HG03196 (cell line): ENCODE measurements around the gene TSPEAR.
"Not testable (repeated sequence)": the region's sequence is repeated elsewhere in the genome, so short reads cannot be mapped to it uniquely, and the experiment has no call there.

Experiments used
- ATAC-seq: cut with Tn5 transposase; IDR thresholded peaks from one replicate; pipeline ENCODE4 v1.9.1; 2021; ENCODE audit not compliant: unreplicated experiment

The TSPEAR gene

DNA sequence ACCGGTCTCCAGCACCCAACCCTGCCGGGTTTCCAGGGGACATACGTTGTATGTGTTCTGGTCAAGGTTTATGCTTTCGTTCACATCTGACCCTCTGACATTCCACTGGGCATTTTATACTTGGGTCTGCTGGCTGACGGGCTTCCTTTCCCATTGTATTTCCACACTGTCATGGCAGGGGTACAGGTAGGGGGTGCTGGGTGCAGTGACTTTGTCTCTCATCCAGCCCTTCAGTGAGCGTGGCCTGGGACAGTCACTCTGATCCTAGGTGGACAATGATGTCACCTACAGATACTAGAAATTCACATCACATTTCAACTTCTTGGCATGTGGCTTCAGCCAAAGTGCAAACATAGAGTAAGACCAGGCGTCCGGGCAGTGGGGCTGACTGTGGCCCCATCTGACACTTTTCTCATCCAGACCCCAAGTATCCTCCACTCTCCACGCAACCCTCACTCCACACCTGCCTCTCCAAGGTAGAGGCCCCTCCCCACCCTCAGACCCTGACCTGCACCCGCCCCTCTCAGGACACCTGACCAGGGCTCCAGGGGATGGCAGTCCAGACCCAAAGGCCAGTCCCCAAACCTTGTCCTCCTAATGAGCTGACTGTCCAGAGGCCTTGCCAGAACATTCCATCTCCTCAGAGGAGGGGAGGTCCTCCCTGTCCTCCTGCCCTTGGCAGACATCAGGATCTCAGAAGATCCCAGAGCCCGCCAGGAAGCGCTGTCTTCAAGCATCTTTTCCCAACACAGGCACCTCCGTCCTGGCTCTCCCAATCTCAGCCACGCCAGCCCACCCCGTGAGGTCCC is 75.0 kb downstream of the TSPEAR start:
- no peak for ATAC-seq

DNA sequence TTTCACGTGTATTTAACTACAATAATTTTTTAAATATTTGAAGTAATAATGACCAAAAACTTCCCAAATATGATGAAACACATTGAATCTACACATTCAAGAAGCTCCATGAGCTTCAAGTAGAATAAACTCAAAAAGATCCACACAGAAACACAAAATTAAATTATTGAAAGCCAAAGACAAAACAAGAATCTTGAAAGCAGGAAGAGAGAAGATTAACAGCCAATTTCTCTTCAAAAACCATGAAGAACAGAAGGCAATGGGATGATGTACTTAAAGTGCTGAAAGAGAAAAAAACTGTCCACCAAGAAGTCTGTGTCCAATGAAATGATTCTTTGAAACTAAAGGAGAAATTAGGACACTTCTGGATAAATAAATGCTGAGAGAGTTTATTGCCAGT is 79.3 kb downstream of the TSPEAR start:
- ATAC-seq: no peak

DNA sequence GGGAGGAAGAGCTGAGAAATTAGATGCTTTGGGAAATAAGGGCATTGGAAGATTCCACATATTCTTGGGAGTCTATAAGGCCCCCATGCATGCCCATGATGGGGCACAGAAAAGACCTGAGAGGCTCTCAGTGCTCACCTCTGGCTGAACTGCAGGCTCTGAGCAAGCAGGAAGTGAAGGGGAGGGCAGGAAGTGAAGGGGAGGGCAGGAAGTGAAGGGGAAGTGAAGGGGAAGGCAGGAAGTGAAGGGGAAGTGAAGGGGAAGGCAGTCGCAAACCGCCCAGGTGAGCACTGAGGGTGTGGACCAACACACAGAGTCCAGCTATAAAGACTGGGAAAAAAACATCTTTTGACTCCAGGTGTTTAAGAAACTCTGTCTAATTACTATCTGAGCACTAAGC is 80.9 kb downstream of the TSPEAR start:
- ATAC-seq: no peak

DNA sequence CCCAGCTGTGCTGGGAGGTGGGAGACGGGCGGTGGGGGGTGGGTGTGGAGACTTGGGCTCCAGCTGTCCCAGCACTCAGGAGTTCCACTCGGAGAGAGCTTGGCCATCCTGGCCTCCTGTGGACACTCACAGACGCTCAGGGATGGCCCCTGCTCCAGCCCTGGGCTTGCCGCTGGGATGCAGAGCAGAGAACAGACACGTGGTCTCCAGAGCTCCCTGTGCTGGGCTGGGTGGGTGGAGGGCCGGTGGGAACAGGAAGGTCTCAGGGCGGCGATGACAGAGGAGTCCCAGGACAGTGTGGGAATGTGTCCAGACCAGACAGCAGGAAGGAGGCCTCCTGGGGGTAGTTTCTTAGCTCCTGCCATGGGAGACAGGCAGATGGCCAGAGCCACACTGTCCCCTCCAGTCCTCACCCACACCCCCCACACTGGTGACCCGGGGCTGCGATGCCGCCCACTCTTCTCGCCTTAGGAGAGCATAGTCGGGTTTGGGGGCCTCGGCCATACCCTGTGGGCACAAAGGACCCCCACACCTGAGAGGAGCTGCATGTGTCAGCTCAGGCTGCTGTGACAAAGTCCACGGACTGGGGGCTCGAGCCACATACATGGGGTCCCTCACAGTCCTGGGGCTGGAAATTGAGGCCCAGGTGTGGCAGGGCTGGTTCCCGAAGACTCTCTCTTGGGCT is 82.5 kb downstream of the TSPEAR start:
- no peak for ATAC-seq

DNA sequence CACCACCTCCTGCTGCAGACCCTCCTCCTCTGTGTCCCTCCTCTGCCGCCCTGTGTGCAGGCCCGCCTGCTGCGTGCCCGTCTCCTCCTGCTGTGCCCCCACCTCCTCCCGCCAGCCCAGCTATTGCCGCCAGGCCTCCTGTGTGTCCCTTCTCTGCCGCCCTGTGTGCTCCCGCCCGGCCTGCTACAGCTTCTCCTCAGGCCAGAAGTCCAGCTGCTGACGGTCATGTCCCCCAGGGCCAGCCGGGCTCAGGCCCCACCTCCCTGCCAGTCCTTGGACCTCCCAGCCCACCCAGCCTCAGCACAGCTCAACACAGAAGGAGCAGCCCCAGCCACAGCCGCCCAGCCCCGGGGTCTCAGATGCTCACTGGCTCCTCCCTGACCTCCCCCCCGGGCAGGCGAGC is 83.5 kb downstream of the TSPEAR start:
- not testable (repeated sequence) for ATAC-seq

DNA sequence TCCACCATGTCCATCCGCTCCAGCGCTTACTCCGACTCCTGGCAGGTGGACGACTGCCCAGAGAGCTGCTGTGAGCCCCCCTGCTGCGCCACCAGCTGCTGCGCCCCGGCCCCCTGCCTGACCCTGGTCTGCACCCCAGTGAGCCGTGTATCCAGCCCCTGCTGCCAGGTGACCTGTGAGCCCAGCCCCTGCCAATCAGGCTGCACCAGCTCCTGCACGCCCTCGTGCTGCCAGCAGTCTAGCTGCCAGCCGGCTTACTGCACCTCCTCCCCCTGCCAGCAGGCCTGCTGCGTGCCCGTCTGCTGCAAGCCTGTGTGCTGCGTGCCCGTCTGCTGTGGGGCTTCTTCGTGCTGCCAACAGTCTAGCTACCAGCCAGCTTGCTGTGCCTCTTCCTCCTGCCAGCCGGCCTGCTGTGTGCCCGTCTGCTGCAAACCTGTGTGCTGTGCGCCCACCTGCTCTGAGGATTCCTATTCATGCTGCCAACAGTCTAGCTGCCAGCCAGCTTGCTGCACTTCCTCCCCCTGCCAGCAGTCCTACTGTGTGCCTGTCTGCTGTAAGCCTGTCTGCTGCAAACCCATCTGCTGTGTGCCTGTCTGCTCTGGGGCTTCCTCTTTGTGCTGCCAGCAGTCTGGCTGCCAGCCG is 84.1 kb downstream of the TSPEAR start:
- ATAC-seq: not testable (repeated sequence)

DNA sequence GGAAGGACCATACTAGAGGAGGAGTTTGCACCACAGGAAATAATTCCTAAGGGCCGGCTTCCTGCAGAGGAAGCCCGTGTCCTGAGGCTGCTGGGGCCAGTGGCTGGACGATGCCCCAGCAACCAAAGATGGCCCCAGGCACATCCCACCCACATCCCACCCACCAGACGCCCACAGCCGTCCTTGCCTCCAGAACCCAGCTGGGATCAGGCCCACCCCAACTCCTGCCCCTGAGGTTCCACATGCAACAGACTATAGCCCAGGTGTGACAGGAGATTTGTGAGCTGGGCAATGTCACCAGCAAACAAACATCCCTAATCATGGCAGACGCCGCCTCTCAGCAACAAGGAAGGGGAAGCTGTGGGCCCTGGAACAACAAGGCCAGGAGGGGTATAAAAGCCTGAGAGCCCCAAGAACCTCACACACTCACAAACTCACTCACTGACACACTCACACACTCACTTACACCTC is 84.7 kb downstream of the TSPEAR start, which contains the start of gene KRTAP10-9:
KRTAP10-9 (plus strand) TSS at position 421 of the 471 bp plus-strand sequence. CDS start 79 bp downstream, outside the sequence.
- no peak for ATAC-seq

DNA sequence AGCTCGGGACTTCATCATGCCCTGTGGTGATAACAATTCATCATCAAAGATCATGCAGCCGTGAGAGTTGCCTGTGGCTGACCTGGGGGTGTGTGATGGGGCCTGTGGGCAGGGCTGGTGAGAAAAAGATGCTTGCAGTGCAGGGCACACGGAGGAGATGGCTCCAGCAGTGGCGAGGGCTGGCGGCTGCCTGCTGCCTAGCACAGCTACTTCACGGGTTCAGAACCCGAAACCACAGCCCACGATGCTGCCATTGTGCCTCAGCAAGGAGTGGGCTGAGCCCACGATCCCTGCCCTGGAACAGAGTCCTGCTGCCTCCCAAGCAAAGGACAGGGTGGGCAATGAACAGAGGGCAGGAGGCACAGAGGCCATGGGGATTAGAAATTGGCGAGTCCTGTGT is 85.1 kb downstream of the TSPEAR start:
- no peak for ATAC-seq

DNA sequence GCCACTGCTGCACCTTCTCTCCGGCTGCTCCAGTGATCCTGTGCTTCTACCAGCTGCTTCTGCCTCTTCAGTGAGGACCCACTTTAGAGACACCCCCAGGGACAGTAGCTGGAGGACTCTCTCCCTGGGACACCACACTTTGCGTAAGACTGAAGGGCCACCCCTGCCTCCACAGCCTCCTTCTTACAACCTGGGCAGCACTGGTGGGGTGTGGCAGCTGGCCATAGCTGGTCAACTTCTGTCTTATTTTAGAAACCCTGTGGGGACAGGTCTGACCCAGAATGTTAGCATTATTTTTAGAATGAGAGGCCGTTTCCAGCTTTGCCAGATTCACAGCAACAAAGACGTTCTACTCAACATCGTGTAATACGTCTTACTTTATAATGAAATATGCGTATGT is 85.6 kb downstream of the TSPEAR start:
- no peak for ATAC-seq

DNA sequence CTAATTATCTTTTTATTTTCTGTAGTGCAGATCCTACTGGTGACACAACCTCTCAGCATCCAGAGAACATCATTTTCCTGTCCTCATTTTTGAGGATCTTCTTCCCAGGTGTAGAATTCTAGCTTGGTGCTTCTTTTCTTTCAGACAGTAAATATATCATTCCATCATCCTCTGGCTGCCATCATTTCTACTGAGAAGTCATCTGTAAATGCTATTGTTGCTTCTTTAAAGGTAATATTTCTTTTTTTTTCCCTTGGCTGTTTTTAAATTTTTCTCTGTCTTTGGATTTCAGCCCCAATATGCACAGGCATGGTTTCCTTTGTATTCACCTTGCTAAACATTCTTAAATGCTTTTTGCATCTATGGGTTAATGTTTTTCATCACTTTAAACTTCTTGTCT is 87.8 kb downstream of the TSPEAR start:
- ATAC-seq: no peak

DNA sequence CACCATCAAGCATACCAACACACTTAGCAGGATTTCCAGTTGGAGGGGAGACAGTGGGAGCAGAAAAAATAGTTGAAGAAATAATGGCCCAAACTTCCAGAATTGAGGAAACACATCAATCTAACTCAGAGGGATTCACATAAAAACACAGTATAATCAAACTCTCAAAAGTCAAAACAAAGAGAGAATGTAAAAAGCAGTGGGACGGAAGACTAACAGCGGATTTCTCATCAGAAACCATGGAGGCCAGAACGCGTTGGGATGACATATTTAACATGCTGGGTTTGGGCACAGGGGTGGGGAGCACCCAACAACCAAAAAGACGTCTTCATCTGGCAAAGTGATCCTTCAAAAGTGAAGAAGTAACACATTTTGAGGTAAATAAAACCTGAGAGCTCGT is 91.5 kb downstream of the TSPEAR start:
- no peak for ATAC-seq

DNA sequence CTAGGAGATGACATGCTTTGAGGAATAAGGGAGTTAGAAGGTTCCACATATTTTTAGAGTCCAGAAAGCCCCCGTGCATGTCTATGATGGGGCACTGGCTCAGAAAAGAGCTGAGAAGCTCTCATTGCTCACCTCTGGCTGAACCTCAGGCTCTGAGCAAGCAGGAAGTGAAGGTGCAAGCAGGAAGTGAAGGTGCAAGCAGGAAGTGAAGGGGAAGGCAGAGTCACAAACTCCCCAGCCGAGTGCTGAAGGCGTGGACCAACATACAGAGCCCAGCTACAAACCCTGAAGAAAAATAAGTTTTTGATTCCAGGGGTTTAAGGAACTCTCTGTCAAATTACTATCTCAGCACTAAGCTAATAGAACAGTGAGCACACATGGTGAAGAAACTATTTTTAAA is 92.5 kb downstream of the TSPEAR start:
- ATAC-seq: no peak

DNA sequence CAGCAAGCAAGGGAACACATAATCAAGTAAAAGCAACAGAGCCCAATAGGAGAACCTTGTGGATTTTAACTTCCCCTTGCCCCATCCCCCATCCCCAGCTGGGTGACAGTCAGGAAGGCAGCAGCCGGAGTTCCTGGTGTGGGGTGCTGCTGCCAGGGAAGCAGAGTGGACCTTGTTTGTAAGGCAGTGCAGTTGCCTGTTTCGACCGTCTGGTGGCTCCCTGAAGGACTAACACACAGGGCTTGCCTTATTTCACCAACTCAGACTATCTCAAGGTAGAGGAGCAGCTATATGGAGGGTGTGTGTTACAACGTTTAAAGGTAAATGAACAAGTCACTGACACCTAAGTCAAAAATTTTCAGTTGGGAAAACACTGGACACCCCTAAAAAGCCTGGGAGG is 92.9 kb downstream of the TSPEAR start:
- ATAC-seq: no peak

DNA sequence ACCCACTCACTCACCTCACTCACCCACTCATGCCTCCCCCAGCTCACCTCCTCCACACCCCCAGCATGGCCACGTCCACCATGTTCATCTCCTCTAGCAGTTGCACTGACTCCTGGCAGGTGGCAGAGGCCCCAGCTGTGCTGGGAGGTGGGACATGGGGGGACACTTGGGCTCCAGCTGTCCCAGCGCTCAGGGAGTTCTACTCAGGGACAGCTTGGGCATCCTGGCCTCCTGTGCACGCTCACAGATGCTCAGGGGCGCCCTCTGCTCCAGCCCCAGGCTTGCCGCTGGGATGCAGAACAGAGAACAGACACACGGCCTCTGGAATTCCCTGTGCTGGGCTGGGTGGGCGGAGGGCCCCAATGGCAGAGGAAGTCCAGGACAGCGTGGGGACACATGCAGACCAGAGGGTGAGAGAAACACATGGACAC is 94.3 kb downstream of the TSPEAR start:
- ATAC-seq: no peak

DNA sequence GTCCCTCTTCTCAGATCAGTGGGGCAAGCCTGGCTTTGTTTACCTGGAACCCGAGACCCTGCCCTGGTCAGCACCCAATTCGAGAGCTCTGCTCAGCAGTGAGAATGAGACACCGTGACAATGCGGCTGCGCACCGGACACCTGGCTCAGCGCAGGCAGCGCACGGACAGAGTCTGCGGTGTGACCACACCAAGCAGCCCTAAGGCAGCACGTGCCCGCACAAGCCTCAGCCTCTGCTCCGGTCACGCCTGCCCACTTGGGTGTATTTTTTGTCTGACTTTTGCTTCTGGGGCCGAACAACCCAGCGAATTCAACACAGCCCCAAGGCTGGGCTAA is 94.8 kb downstream of the TSPEAR start:
- no peak for ATAC-seq

DNA sequence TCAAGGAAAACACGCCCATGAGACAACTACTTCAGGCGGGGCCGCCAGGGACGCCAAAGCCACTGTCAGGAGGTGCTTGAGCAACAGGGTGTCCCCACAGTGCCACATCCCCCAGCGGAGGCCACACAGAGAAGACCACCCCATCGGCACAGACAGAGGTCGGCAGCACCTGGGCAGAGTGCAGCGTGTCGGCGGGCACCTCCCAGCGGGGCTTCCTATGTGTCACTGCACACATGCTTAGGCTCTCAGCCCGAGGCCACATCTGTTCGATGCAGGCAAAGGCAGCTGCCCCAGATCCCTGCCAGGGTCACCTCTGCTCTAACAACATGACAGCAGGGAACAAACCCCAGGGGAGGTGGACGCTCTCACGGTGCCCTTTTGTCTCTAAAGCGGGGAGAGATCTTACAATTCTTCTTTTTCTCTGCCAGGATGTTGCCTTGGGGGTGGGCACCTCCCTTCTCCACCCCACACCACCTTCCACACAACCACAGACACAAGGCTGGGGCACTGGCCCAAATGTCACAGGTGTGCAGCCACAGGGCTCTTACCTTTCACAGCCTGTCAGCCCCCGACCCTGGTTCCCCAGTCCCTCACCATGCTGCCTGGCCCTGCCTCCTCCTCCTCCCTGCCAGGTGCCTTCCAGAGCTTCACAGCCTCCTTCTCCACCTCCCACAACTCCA is 95.3 kb downstream of the TSPEAR start:
- no peak for ATAC-seq

DNA sequence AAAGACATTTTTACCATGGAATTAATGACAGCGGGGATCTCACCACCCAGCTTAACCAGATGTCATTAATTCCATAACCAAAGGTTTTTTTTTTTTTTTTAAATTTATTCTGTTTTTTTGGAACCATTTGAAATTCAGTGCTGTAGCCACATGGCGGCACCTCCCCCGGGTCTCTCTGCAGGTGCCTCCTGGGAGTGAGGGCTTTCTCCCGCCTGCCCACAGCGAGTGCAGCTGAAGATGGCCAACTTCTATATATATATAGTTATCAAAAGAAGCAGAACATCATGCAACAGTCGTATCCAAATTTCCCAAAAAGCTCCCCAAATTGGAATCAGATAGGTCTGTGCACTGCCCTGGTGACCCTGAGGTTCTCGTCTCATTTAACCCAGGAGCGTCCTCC is 95.9 kb downstream of the TSPEAR start:
- no peak for ATAC-seq

DNA sequence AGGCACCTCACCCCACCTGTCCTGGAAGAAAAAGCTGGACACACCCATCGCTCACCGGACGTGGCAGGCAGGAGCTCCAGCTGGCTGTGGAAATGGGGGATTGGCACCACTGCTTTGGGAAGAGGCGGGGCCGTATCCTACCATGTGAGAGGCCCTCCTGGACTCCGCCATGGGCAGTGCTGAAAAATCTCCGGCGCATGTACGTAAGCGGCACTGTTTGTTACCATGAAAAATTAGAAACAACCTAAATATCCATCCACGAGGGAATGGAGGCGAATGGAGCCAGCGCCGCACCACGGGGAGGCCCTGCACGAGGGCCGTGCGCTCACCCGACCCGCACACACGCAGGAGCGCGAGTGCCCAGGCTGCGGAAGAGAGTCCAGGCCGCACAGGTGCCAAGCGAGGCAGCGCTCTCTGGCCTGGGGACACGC is 96.4 kb downstream of the TSPEAR start:
- ATAC-seq: no peak

DNA sequence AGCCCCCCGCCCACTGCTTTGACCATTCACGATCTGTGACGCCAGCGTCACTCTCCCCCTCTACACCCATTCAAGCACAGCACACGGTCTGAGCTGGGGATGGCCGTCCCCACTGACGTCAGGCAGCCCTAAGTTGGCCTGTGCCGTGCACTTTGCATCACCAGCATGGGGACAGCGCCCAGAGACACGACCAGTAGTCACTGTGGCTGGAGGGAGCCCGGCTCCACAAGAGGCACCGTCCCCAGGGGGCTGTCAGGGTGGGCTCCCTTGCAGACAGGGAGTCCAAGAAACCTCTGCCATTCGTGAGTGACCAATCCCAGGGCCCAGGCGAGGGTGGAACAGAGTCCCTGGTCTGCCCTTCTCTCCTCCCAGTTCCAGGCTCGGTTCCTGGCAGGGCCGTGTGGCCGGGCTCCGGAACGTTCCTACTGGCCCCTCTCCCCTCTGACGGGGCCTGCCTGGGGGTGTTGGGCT is 97.2 kb downstream of the TSPEAR start:
- no peak for ATAC-seq

DNA sequence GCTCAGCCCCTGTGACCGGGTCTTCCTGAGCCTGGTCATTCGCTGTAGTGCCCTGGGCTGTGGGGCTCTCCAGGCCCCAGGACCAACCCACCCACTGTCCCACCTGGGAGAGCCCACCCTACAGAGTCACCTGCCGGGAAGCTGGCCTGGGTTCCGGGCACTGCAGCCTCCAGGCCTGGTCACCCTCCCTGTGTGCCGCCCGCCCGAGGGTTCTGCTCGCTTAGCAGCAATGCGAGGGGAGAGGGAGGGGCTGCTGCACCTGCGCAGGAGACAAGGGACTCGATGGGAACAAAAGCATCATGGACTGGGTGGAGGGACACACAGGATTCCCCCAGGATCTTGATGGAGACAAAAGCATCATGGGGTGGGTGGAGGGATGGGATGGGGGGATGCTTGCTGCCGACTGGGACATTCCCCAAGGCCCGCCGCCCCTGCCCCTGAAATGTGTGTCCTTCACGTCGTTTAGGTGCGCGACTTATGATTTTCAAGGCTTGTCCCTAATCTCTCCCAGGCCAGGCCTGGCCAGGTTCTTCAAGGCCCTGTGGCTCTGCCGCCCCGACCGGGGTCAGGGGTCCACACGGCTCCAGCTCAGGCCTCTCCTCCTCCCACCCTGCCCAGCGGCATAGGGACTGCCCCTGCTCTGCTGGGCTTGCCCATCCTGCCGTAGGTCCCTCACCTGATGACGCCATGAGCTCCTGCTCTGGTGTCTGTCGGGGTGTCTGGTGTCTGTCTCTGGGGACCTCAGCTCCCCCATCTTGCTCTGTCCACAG is 97.8 kb downstream of the TSPEAR start:
- no peak for ATAC-seq
